H1 (cell line): ENCODE results near the gene TOM1L2. TPM values are rescaled to one million over a fixed set of nuclear protein-coding genes. Genes with fewer than 3 reads are reported as not detected.

Source experiments
- CTCF ChIA-PET: fragments of 300-600 bp; sonication (Branson Sonifier 250); formaldehyde crosslinking; loops from one replicate; lab custom pipeline; 2021; ENCODE audit not compliant: partially characterized antibody; lab: Charles Lee
- POLR2A ChIA-PET: fragments of 300-600 bp; sonication (Branson Sonifier 250); formaldehyde crosslinking; loops from one replicate; lab custom pipeline; 2021; ENCODE audit warnings: inconsistent platforms; ENCODE audit not compliant: partially characterized antibody; lab: Charles Lee
- DNase-seq, 2 experiments: peaks; one replicate each; pipeline versions ENCODE4 v3.0.0 to v3.0.0-alpha.2; 2010 to 2022; ENCODE audit warnings: low spot score in 2 of 2, low read depth in 1 of 2, mixed read lengths in 1 of 2
- FAIRE-seq: peaks from 2 replicates; lab custom pipeline; 2011; peaks lifted over from hg19 to GRCh38; lab: Jason Lieb, UNC
- H2AFZ ChIP-seq: 2 replicates; pipeline ENCODE4 v1.8.1; 2012; ENCODE audit warnings: low read length, inconsistent platforms
- H2AK5ac ChIP-seq: 2 replicates; pipeline ENCODE4 v1.6.1; 2013; ENCODE audit warnings: low read depth, low read length
- H2BK120ac ChIP-seq: replicated peaks from 2 replicates; pipeline ENCODE3; 2013; ENCODE audit warnings: low read depth, low read length, inconsistent platforms
- H2BK12ac ChIP-seq: 2 replicates; pipeline ENCODE4 v1.6.1; 2013; ENCODE audit warnings: low read depth, low read length
- H2BK15ac ChIP-seq: 2 replicates; pipeline ENCODE4 v1.6.1; 2013; ENCODE audit warnings: low read length
- H2BK20ac ChIP-seq: 2 replicates; pipeline ENCODE4 v1.6.1; 2013; ENCODE audit warnings: low read length
- H2BK5ac ChIP-seq: 2 replicates; pipeline ENCODE4 v1.6.1; 2013; ENCODE audit warnings: low read depth, low read length
- H3K14ac ChIP-seq: 2 replicates; pipeline ENCODE4 v1.6.1; 2013; ENCODE audit warnings: inconsistent platforms; ENCODE audit not compliant: insufficient read length
- H3K18ac ChIP-seq: 2 replicates; pipeline ENCODE4 v1.6.1; 2013; ENCODE audit warnings: low read length; ENCODE audit errors: extremely low read depth
- H3K23ac ChIP-seq: 2 replicates; pipeline ENCODE4 v1.6.1; 2013; ENCODE audit warnings: inconsistent platforms; ENCODE audit not compliant: insufficient read length
- H3K23me2 ChIP-seq: 2 replicates; pipeline ENCODE4 v1.6.1; 2013; ENCODE audit warnings: low read depth, low read length
- H3K27ac ChIP-seq: 2 replicates; pipeline ENCODE4 v1.6.1; 2011; ENCODE audit warnings: low read depth, low read length, inconsistent platforms
- H3K27me3 ChIP-seq, 4 experiments: replicated peaks in 1 of 4; 1 replicate in 1 of 4; 2 replicates in 3 of 4; pipeline versions ENCODE4 v1.6.1 to v1.8.1; 2011 to 2013; ENCODE audit warnings: low read length in 3 of 4, mild to moderate bottlenecking in 3 of 4, inconsistent platforms in 2 of 4, mixed read lengths in 2 of 4, moderate library complexity in 1 of 4; ENCODE audit not compliant: control insufficient read depth in 3 of 4, insufficient read depth in 3 of 4; ENCODE audit errors: extremely low read depth in 1 of 4
- H3K36me3 ChIP-seq, 4 experiments: 2 replicates each; pipeline versions ENCODE4 v1.6.1 to v1.8.1; 2011 to 2013; ENCODE audit warnings: mild to moderate bottlenecking in 4 of 4, low read length in 3 of 4, moderate library complexity in 2 of 4, control low read depth in 1 of 4, inconsistent platforms in 1 of 4; ENCODE audit not compliant: insufficient read depth in 4 of 4, control insufficient read depth in 2 of 4
- H3K4ac ChIP-seq: replicated peaks from 2 replicates; pipeline ENCODE3; 2013; ENCODE audit warnings: low read length, low read depth, mixed read lengths, inconsistent platforms; ENCODE audit not compliant: insufficient read length
- H3K4me1 ChIP-seq, 4 experiments: replicated peaks in 1 of 4; 1 replicate in 1 of 4; 2 replicates in 3 of 4; pipeline versions ENCODE4 v1.6.1 to v1.8.1; 2011 to 2013; ENCODE audit warnings: low read length in 3 of 4, inconsistent platforms in 2 of 4, mixed read lengths in 1 of 4; ENCODE audit not compliant: insufficient read depth in 4 of 4, control insufficient read depth in 3 of 4
- H3K4me2 ChIP-seq, 2 experiments: 2 replicates each; pipeline versions ENCODE4 v1.6.1 to v1.8.1; 2011 to 2013; ENCODE audit warnings: low read depth in 2 of 2, low read length in 2 of 2, control low read depth in 1 of 2, inconsistent platforms in 1 of 2, mild to moderate bottlenecking in 1 of 2; ENCODE audit not compliant: insufficient read depth in 1 of 2
- H3K4me3 ChIP-seq, 4 experiments: fragments of 200-600, 300-600 bp in 1 of 4; sonication (generic), shearing (Covaris generic), sonication (Bioruptor Twin) in 1 of 4; 2 replicates each; pipeline versions ENCODE4 v1.5.1 to v1.8.1; 2011 to 2016; ENCODE audit warnings: low read length in 4 of 4, low read depth in 3 of 4, control low read depth in 2 of 4, inconsistent platforms in 2 of 4, mild to moderate bottlenecking in 2 of 4, mixed read lengths in 1 of 4, moderate library complexity in 1 of 4; ENCODE audit not compliant: insufficient read depth in 2 of 4; ENCODE audit errors: extremely low read depth in 1 of 4
- H3K56ac ChIP-seq: replicated peaks from 2 replicates; pipeline ENCODE3; 2013; ENCODE audit warnings: low read depth, mild to moderate bottlenecking, mixed read lengths, low read length, inconsistent platforms; ENCODE audit not compliant: insufficient read length
- H3K79me1 ChIP-seq: 2 replicates; pipeline ENCODE4 v1.6.1; 2013; ENCODE audit warnings: low read depth, low read length, control low read depth
- H3K79me2 ChIP-seq, 2 experiments: 2 replicates each; pipeline versions ENCODE4 v1.6.1 to v1.8.1; 2012 to 2013; ENCODE audit warnings: low read length in 2 of 2, mild to moderate bottlenecking in 2 of 2, inconsistent platforms in 1 of 2; ENCODE audit not compliant: insufficient read depth in 2 of 2, control insufficient read depth in 1 of 2
- H3K9ac ChIP-seq, 4 experiments: replicated peaks in 1 of 4; 1 replicate in 1 of 4; 2 replicates in 3 of 4; pipeline versions ENCODE4 v1.6.1 to v1.8.1; 2011 to 2013; ENCODE audit warnings: low read depth in 3 of 4, low read length in 3 of 4, control low read depth in 2 of 4, mild to moderate bottlenecking in 2 of 4, moderate library complexity in 2 of 4, inconsistent platforms in 1 of 4; ENCODE audit errors: extremely low read depth in 1 of 4
- H3K9me3 ChIP-seq, 2 experiments: 2 replicates each; pipeline versions ENCODE4 v1.6.1 to v1.8.1; 2012 to 2013; ENCODE audit warnings: mild to moderate bottlenecking in 2 of 2, moderate library complexity in 2 of 2, control low read depth in 1 of 2, inconsistent platforms in 1 of 2, low read depth in 1 of 2, low read length in 1 of 2, mixed read lengths in 1 of 2; ENCODE audit not compliant: insufficient read depth in 2 of 2
- H4K20me1 ChIP-seq, 2 experiments: replicated peaks in 1 of 2; 2 replicates each; pipeline versions ENCODE3 to v1.8.1; 2011 to 2013; ENCODE audit warnings: inconsistent platforms in 2 of 2, low read length in 2 of 2, mild to moderate bottlenecking in 1 of 2; ENCODE audit not compliant: insufficient read depth in 2 of 2, control insufficient read depth in 1 of 2
- H4K5ac ChIP-seq: 2 replicates; pipeline ENCODE4 v1.6.1; 2013; ENCODE audit warnings: low read length, low read depth, mixed read lengths, inconsistent platforms; ENCODE audit not compliant: insufficient read length
- H4K8ac ChIP-seq: 2 replicates; pipeline ENCODE4 v1.8.0; 2013; ENCODE audit warnings: mild to moderate bottlenecking, moderate library complexity, low read length, inconsistent platforms; ENCODE audit not compliant: insufficient read depth; ENCODE audit errors: extremely low read depth
- H4K91ac ChIP-seq: replicated peaks from 2 replicates; pipeline ENCODE3; 2013; ENCODE audit warnings: low read length, mixed read lengths, inconsistent platforms; ENCODE audit not compliant: insufficient read length
- CBX8 ChIP-seq: fragments of 300-800, 300-1000 bp; sonication (generic); IDR thresholded peaks from 2 replicates; pipeline ENCODE4 v1.7.1; 2016; ENCODE audit warnings: low read depth, low read length, borderline replicate concordance
- POLR2AphosphoS5 ChIP-seq: IDR thresholded peaks from 2 replicates; pipeline ENCODE4 v1.6.1; 2011; ENCODE audit warnings: low read depth, low read length
- WGBS, 2 experiments: shearing (Covaris generic) in 1 of 2; methylation state at CpG; one replicate each; pipeline versions ENCODE4 v1.1.6 to v1.1.7; 2013 to 2015; ENCODE audit warnings: low lambda C conversion rate in 2 of 2, mixed read lengths in 2 of 2, inconsistent platforms in 1 of 2, low coverage in 1 of 2, missing lambda C conversion rate in 1 of 2; ENCODE audit not compliant: insufficient replicate concordance in 2 of 2, insufficient coverage in 1 of 2, insufficient read length in 1 of 2; ENCODE audit errors: extremely low coverage in 1 of 2, missing lambda C conversion rate in 1 of 2; 5-methylcytosine and 5-hydroxymethylcytosine counted together
- polyA plus RNA-seq, 7 experiments: library from polyadenylated mRNA; depleted of rRNA in 3 of 7; stranded (reverse) in 5 of 7; unstranded in 2 of 7; fragments of >200 nt in 5 of 7; fragments of 200-250 nt in 2 of 7; gene quantifications; 1 replicate in 5 of 7; 2 replicates in 1 of 7; 4 replicates in 1 of 7; pipeline versions ENCODE4 v1.2.1 to v1.2.3, GENCODE V29; 2011 to 2013; ENCODE audit warnings: missing spikeins in 2 of 7, mixed read lengths in 2 of 7
- total RNA-seq: library from RNA; stranded (reverse); fragmentation: NEBNext Ultra II Directional; extraction: Animal tissue kit (Norgen Biotek cat#: 25700); gene quantifications from 2 replicates; pipeline ENCODE4 v1.2.1, GENCODE V29; 2021

The TOM1L2 gene
- total and polyA plus RNA-seq, 2 of the 8 experiments (the other 6 are each of a cell fraction or from before 2014, with no cell fraction given): 2.0 to 3.4 TPM

DNA sequence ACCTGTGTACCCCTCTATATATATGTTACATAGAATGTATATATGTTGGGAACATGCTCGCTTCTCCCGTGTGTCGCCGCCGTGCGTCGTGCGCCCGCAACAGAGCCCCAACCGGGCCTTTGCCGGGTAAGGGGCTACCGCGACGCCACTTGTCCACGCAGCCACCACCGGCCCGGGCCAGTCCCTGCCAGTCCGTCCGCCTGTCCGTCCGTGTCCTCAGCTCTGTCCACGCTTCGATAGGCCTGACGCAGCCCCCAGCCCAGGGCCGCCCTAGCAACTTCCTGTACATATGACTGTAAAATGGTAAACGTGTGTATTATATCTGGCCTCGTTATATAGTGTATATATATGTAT lies 161.3 kb downstream of the TOM1L2 start:
- Histone ChIP-seq H3K4me2 (peak overlapping the region; percentile 69 to 97), H3K79me1 (no peaks in the 10 kb centered on the region)

More for the DNA sequence above, 161.3 kb downstream of the TOM1L2 start:
- TF ChIP-seq POLR2AphosphoS5 (0 out of 2 replicates have a peak, but pooled peaks have one; percentile 8), CBX8 (no peak)
- no peak overlapping the region for H3K4ac ChIP-seq
- peaks cover 6 to 23% (median 17%) of the 10 kb centered on the region in 4 experiments for H3K27me3 ChIP-seq
- H3K27ac ChIP-seq: no peak overlapping the region
- H2BK12ac ChIP-seq: 0 out of 2 replicates have a peak overlapping the region, but pooled peaks have one; percentile 29
- peak overlapping the region; percentile 37 to 70 (median 40); a peak in 7 of 8 replicates for H3K4me3 ChIP-seq
- no peak overlapping the region; the same call in 1 of the 2 replicates for H3K18ac ChIP-seq
- H3K9ac ChIP-seq: no peak overlapping the region
- no peaks in the 10 kb centered on the region for H3K79me2 ChIP-seq
- no peak overlapping the region for H3K56ac ChIP-seq
- peak overlapping the region; percentile 2 for H4K91ac ChIP-seq
- H2AK5ac ChIP-seq: no peak overlapping the region
- no peak overlapping the region for H2BK20ac ChIP-seq
- H3K23me2 ChIP-seq: peaks cover 10% of the 10 kb centered on the region; the same call in 1 of the 2 replicates
- no peak overlapping the region for H3K23ac ChIP-seq
- H2BK5ac ChIP-seq: no peak overlapping the region
- peaks cover 10 to 25% (median 17%) of the 10 kb centered on the region in 4 experiments; a peak in 6 of 8 replicates for H3K36me3 ChIP-seq
- no peak overlapping the region for H4K5ac ChIP-seq
- DNase-seq: no peak
- FAIRE-seq: no peak
- H4K20me1 ChIP-seq: peaks cover 6 to 16% of the 10 kb centered on the region in 2 experiments
- no peak overlapping the region for H3K14ac ChIP-seq
- H2BK15ac ChIP-seq: no peak overlapping the region
- H3K4me1 ChIP-seq: peaks cover 0 to 20% (median 12%) of the 10 kb centered on the region in 4 experiments; a peak in 6 of 7 replicates
- H3K9me3 ChIP-seq: no peaks in the 10 kb centered on the region
- peak overlapping the region; percentile 48 for H4K8ac ChIP-seq
- no peak overlapping the region for H2AFZ ChIP-seq
- ChIA-PET CTCF (interaction anchor here (1.0 to 18.1 kb wide), 25 partner anchors 9 to 228 kb away, joined by 3 to 375 read pairs (median 13); partner anchors contain the start of genes ATPAF2, GID4 and SREBF1), POLR2A (interaction anchor here (0.8 to 24.7 kb wide), 12 partner anchors 10 to 50 kb away, joined by 3 to 532 read pairs (median 5); partner anchors contain the start of gene SREBF1)
- no peak overlapping the region for H2BK120ac ChIP-seq
- 58% methylated on average over 27 of the region's 27 CpGs; no CpG with 5 or more reads in 1 of the 2 experiments for WGBS, 2 experiments
